GM21447 (cell line): ENCODE measurements around the gene ZNF619.

ENCODE experiments used
- ATAC-seq: cut with Tn5 transposase; IDR thresholded peaks from one replicate; pipeline ENCODE4 v1.9.1; 2021; ENCODE audit not compliant: unreplicated experiment

Gene ZNF619

GRCh38 chr3:40524568-40525285 is 47.8 kb downstream of the ZNF619 start, which contains the start of gene ZNF621:
Gene ZNF621, plus strand, starts transcription at chr3:40524960. Its CDS starts 881 bp downstream, at chr3:40525841.
- peak; percentile 94 for ATAC-seq

GRCh38 chr3:40528426-40528825 is 51.5 kb downstream of the ZNF619 start:
- no peak for ATAC-seq

DNA sequence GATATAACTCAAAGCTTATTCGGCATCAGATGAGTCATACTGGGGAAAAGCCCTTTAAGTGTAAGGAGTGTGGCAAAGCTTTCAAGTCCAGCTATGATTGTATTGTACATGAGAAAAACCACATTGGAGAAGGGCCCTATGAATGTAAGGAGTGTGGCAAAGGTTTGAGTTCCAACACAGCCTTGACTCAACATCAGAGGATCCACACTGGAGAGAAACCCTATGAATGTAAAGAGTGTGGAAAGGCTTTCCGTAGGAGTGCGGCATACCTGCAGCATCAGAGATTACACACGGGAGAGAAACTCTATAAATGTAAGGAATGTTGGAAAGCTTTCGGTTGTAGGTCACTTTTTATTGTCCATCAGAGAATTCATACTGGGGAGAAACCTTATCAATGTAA is 55.3 kb downstream of the ZNF619 start:
- ATAC-seq, result no peak

- ATAC-seq, result no peak
These were observed 57.4 kb downstream of the ZNF619 start for GRCh38 chr3:40534283-40534682.
